ENCODE results near the gene LRMDA.

GRCh38 chr10:75836064-75836463, 404.6 kb downstream of the LRMDA start:
- TF ChIP-seq, protein P1, sequence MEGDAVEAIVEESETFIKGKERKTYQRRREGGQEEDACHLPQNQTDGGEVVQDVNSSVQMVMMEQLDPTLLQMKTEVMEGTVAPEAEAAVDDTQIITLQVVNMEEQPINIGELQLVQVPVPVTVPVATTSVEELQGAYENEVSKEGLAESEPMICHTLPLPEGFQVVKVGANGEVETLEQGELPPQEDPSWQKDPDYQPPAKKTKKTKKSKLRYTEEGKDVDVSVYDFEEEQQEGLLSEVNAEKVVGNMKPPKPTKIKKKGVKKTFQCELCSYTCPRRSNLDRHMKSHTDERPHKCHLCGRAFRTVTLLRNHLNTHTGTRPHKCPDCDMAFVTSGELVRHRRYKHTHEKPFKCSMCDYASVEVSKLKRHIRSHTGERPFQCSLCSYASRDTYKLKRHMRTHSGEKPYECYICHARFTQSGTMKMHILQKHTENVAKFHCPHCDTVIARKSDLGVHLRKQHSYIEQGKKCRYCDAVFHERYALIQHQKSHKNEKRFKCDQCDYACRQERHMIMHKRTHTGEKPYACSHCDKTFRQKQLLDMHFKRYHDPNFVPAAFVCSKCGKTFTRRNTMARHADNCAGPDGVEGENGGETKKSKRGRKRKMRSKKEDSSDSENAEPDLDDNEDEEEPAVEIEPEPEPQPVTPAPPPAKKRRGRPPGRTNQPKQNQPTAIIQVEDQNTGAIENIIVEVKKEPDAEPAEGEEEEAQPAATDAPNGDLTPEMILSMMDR (IDR thresholded peaks at IDR 0.05; ENCODE audit: insufficient read depth, low read length, poor library complexity, severe bottlenecking): no peak
- TF ChIP-seq EZH2phosphoT487 (conservative IDR thresholded peaks at IDR 0.05; ENCODE audit: low read length): no peak

Data from SU-DHL-6 (cell line).